PC-9 (cell line): ENCODE results near the gene MIOS. TPM values are rescaled to one million over a fixed set of nuclear protein-coding genes. Genes with fewer than 3 reads are reported as not detected.

Experiments
- BruUV-seq: library from RNA; stranded (reverse); fragments of 400-500 nt; replicated peaks from 2 replicates; lab custom pipeline; 2021; lab: Mats Ljungman, UMichigan
- CTCF ChIA-PET: fragments of 300-600 bp; sonication (Branson Sonifier 250); formaldehyde crosslinking; loops from one replicate; lab custom pipeline; 2022; ENCODE audit warnings: antibody characterized with exemption; lab: Charles Lee
- POLR2A ChIA-PET: fragments of 300-600 bp; sonication (Branson Sonifier 250); formaldehyde crosslinking; loops from one replicate; lab custom pipeline; 2022; ENCODE audit warnings: antibody characterized with exemption; ENCODE audit not compliant: unreplicated experiment; lab: Charles Lee
- DNase-seq, 2 experiments: peaks; one replicate each; pipeline versions ENCODE4 v3.0.0 to v3.0.0-alpha.2; 2015 to 2022; ENCODE audit warnings: mixed read lengths in 1 of 2
- H2AFZ ChIP-seq: fragments of 200-600 bp; sonication (generic); 2 replicates; pipeline ENCODE4 v1.8.1; 2017; ENCODE audit warnings: antibody characterized with exemption
- H3F3A ChIP-seq: fragments of 200-600 bp; sonication (generic); 2 replicates; pipeline ENCODE4 v1.8.1; 2017; ENCODE audit warnings: antibody characterized with exemption, mild to moderate bottlenecking, low read depth; ENCODE audit not compliant: insufficient read depth
- H3K27ac ChIP-seq: fragments of 200-600 bp; sonication (generic); 2 replicates; pipeline ENCODE4 v1.6.1; 2016; ENCODE audit warnings: mixed run types
- H3K27me3 ChIP-seq: fragments of 200-600 bp; sonication (generic); 2 replicates; pipeline ENCODE4 v1.6.1; 2016; ENCODE audit warnings: low read depth, mixed run types; ENCODE audit not compliant: insufficient read depth
- H3K36me3 ChIP-seq: fragments of 200-600 bp; sonication (generic); 2 replicates; pipeline ENCODE4 v1.6.1; 2016; ENCODE audit warnings: low read depth, mixed run types
- H3K4me1 ChIP-seq: fragments of 200-600 bp; sonication (generic); replicated peaks from 2 replicates; pipeline ENCODE4 v1.6.1; 2016; ENCODE audit warnings: mixed run types; ENCODE audit not compliant: insufficient read depth
- H3K4me2 ChIP-seq: fragments of 200-600 bp; sonication (generic); 2 replicates; pipeline ENCODE4 v1.6.1; 2017; ENCODE audit warnings: mixed run types
- H3K4me3 ChIP-seq: fragments of 200-600 bp; sonication (generic); 2 replicates; pipeline ENCODE4 v1.6.1; 2016; ENCODE audit warnings: mixed run types
- H3K79me2 ChIP-seq: fragments of 200-600 bp; sonication (generic); 2 replicates; pipeline ENCODE4 v1.6.1; 2017; ENCODE audit warnings: low read depth, mixed run types
- H3K9me2 ChIP-seq: fragments of 200-600 bp; sonication (generic); 2 replicates; pipeline ENCODE4 v1.8.1; 2017; ENCODE audit warnings: mild to moderate bottlenecking; ENCODE audit not compliant: insufficient read depth
- H3K9me3 ChIP-seq: fragments of 200-600 bp; sonication (generic); 2 replicates; pipeline ENCODE4 v1.8.1; 2016; ENCODE audit warnings: low read depth; ENCODE audit not compliant: insufficient read depth
- H4K20me1 ChIP-seq: fragments of 200-600 bp; sonication (generic); 2 replicates; pipeline ENCODE4 v1.8.1; 2017; ENCODE audit not compliant: insufficient read depth
- CTCF ChIP-seq: fragments of 200-600 bp; sonication (generic); conservative IDR thresholded peaks from 2 replicates; pipeline ENCODE4 v1.6.1; 2017; ENCODE audit warnings: mixed run types, antibody characterized with exemption, mild to moderate bottlenecking, moderate library complexity
- EZH2 ChIP-seq: fragments of 200-600 bp; sonication (generic); IDR thresholded peaks from 2 replicates; pipeline ENCODE4 v1.8.0; 2017; ENCODE audit warnings: antibody characterized with exemption, low read depth
- intact Hi-C: fragments of 100-400 bp; cut with micrococcal nuclease; formaldehyde crosslinking; loops from one replicate; pipeline ENCODE4 v1.10.0; 2022; ENCODE audit not compliant: unreplicated experiment
- total RNA-seq: library from RNA; stranded (reverse); gene quantifications from 2 replicates; pipeline ENCODE4 v1.2.3, GENCODE V29; 2021

MIOS gene
- total RNA-seq, 1 experiment from 2014 or later: 42.0 TPM

GRCh38 chr7:7519528-7519927 lies 47.2 kb upstream of the MIOS start:
- no peak for TF ChIP-seq EZH2
- no peak for TF ChIP-seq CTCF
- no peak overlapping the region for H3K4me3 ChIP-seq
- no peaks in the 10 kb centered on the region for H3K9me3 ChIP-seq
- no peak for DNase-seq
- H3K4me1 ChIP-seq: no peaks in the 10 kb centered on the region
- no TSS peak for BruUV-seq
- ChIA-PET POLR2A (no interaction called here), CTCF (no interaction called here)
- H3F3A ChIP-seq: no peaks in the 10 kb centered on the region
- H2AFZ ChIP-seq: no peak overlapping the region
- no peaks in the 10 kb centered on the region for H4K20me1 ChIP-seq
- no peaks in the 10 kb centered on the region for H3K27me3 ChIP-seq
- intact Hi-C loops: no loop called here
- no peaks in the 10 kb centered on the region for H3K9me2 ChIP-seq
- H3K79me2 ChIP-seq: no peaks in the 10 kb centered on the region
- H3K4me2 ChIP-seq: no peak overlapping the region
- no peaks in the 10 kb centered on the region for H3K36me3 ChIP-seq
- H3K27ac ChIP-seq: no peak overlapping the region

- no TSS peak for BruUV-seq
- Histone ChIP-seq H3K4me2 (no peak overlapping the region), H3K9me2 (no peaks in the 10 kb centered on the region), H3K27me3 (no peaks in the 10 kb centered on the region), H3K4me1 (no peaks in the 10 kb centered on the region), H3K9me3 (no peaks in the 10 kb centered on the region), H3F3A (no peaks in the 10 kb centered on the region), H3K4me3 (no peak overlapping the region), H4K20me1 (no peaks in the 10 kb centered on the region), H2AFZ (no peak overlapping the region), H3K36me3 (no peaks in the 10 kb centered on the region), H3K27ac (no peak overlapping the region), H3K79me2 (no peaks in the 10 kb centered on the region)
- ChIA-PET POLR2A (no interaction called here), CTCF (no interaction called here)
- no peak for DNase-seq
- TF ChIP-seq CTCF (no peak), EZH2 (no peak)
- intact Hi-C loops: no loop called here
Observed at GRCh38 chr7:7521259-7521658, 45.4 kb upstream of the MIOS start.

- Histone ChIP-seq H3F3A (no peaks in the 10 kb centered on the region), H3K9me3 (no peaks in the 10 kb centered on the region), H3K4me1 (no peaks in the 10 kb centered on the region), H3K27me3 (no peaks in the 10 kb centered on the region), H3K9me2 (no peaks in the 10 kb centered on the region), H3K4me2 (no peak overlapping the region), H3K79me2 (no peaks in the 10 kb centered on the region), H2AFZ (no peak overlapping the region), H3K4me3 (no peak overlapping the region), H3K27ac (no peak overlapping the region), H3K36me3 (no peaks in the 10 kb centered on the region), H4K20me1 (no peaks in the 10 kb centered on the region)
- intact Hi-C loops: no loop called here
- BruUV-seq: no TSS peak
- CTCF ChIA-PET: no interaction called here
- POLR2A ChIA-PET: interaction anchor here (0.7 kb wide), 1 partner anchor 86 kb away, joined by 7 read pairs; no protein-coding TSS in a partner anchor
- DNase-seq: no peak
- TF ChIP-seq CTCF (no peak), EZH2 (no peak)
Observed at GRCh38 chr7:7522421-7522820, 44.3 kb upstream of the MIOS start.
